Suprapubic skin (tissue), 4 donors: ENCODE measurements around the gene MYL12B.

Source experiments
- CTCF ChIP-seq, 2 donors: fragments of 200-600 bp in 1 of 2; fragments of 450-650 bp in 1 of 2; sonication (generic) in 1 of 2; IDR thresholded peaks; one replicate each; pipeline ENCODE4 v1.5.1; 2016 to 2019; ENCODE audit warnings: antibody characterized with exemption in 2 of 2, mild to moderate bottlenecking in 1 of 2, moderate library complexity in 1 of 2
- EP300 ChIP-seq: sonication (generic); formaldehyde crosslinking; IDR thresholded peaks from one replicate; pipeline ENCODE4 v1.6.1; 2017; ENCODE audit warnings: antibody characterized with exemption
- POLR2A ChIP-seq, 2 donors: fragments of 450-650 bp; IDR thresholded peaks; one replicate each; pipeline ENCODE4 v1.6.1; 2017; ENCODE audit warnings: antibody characterized with exemption in 2 of 2, mild to moderate bottlenecking in 2 of 2, moderate library complexity in 2 of 2
- POLR2AphosphoS5 ChIP-seq, 3 donors: sonication (generic); formaldehyde crosslinking; IDR thresholded peaks; one replicate each; pipeline ENCODE4 v1.6.1; 2017; ENCODE audit warnings: antibody characterized with exemption in 3 of 3

- TF ChIP-seq CTCF (IDR thresholded peaks at IDR 0.05): no peak
- TF ChIP-seq POLR2AphosphoS5 (IDR thresholded peaks at IDR 0.05): no peak
- TF ChIP-seq POLR2A (IDR thresholded peaks at IDR 0.05): no peak
- no peak for TF ChIP-seq EP300
Observed at GRCh38 chr18:3226048-3226447, 35.9 kb upstream of the MYL12B start.
